Choroid plexus epithelial cell (primary cell): ENCODE results near the gene MSMB.
"Not testable (repeated sequence)": the region's sequence is repeated elsewhere in the genome, so short reads cannot be mapped to it uniquely, and the experiment has no call there.

Source experiments
- DNase-seq: peaks from one replicate; pipeline ENCODE4 v3.0.0-alpha.2; 2010; ENCODE audit warnings: low read depth
- H3K4me3 ChIP-seq: 2 replicates; pipeline ENCODE4 v1.5.1; 2011; ENCODE audit warnings: low read depth, mild to moderate bottlenecking, control low read depth, low read length, moderate library complexity
- TF ChIP-seq, protein P1 (sequence below): conservative IDR thresholded peaks from 2 replicates; pipeline ENCODE4 v1.5.1; 2011; ENCODE audit warnings: low read depth, mild to moderate bottlenecking, control low read depth, inconsistent platforms, low read length, moderate library complexity

The MSMB gene

DNA sequence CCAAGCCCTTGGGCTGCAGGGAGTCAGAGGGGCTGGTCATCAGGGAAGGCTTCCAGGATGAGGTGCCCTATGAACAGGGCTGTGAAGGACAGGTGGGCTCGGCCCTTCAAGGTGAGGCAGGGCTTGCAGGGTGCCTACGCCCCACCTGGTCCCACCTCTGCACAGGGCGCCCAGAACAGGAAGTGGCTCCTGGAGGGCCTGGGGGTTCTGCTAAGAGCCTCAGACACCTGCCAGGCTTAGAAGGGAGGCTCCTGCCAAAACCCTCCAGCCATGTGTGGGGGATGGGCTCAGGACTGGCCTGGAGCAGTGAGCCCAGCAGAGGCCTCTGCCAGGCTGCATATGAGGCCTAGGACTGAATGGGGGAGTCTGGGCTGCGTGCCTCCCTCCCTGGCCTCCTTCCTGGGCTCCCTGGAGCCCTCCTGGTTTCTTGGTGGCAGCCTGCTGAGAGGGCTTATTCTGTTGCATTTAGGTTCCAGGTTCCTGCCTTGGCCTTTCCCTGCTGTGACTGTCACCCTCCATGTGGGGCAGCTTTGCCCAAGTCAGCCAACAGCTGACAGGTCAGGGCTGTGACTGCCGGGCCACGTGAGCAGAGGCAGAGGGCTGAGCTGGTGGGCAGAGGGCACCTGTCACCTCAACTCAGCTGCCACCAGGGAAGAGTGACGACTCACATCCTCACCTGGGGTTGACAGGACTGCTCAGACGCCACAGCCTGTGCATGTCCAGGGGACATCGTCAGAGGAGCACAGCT lies 45.2 kb upstream of the MSMB start:
- no peak overlapping the region for H3K4me3 ChIP-seq
- TF ChIP-seq, protein P1, sequence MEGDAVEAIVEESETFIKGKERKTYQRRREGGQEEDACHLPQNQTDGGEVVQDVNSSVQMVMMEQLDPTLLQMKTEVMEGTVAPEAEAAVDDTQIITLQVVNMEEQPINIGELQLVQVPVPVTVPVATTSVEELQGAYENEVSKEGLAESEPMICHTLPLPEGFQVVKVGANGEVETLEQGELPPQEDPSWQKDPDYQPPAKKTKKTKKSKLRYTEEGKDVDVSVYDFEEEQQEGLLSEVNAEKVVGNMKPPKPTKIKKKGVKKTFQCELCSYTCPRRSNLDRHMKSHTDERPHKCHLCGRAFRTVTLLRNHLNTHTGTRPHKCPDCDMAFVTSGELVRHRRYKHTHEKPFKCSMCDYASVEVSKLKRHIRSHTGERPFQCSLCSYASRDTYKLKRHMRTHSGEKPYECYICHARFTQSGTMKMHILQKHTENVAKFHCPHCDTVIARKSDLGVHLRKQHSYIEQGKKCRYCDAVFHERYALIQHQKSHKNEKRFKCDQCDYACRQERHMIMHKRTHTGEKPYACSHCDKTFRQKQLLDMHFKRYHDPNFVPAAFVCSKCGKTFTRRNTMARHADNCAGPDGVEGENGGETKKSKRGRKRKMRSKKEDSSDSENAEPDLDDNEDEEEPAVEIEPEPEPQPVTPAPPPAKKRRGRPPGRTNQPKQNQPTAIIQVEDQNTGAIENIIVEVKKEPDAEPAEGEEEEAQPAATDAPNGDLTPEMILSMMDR = no peak
- no peak for DNase-seq

DNA sequence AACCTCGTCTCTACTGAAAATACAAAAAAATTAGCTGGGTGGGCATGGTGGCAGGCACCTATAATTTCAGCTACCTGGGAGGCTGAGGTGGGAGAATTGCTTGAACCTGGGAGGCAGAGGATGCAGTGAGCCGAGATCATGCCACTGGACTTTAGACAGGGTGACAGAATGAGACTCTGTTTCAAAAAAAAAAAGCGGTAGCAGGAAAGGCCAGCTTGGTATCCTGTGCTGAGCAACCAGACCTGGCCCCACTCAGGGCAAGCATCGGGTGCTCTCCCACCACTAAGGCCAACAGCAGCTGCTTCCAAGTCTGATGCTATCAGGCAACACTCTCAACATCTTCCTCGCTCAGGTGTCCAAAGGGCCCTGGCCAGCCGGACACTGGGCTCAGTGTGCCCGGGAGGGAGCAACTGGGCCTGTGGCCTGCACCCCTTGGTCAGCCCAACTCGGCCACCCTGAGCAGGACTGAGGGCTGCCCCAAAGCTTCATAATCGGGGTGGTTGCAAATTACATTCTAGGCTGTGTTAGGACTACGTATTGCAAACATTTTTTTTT lies 44.3 kb upstream of the MSMB start:
- TF ChIP-seq, protein P1 = no peak
- no peak for DNase-seq
- no peak overlapping the region for H3K4me3 ChIP-seq

- DNase-seq, H3K4me3 ChIP-seq: not testable (repeated sequence)
These were observed 41.3 kb upstream of the MSMB start for GRCh38 chr10:46087381-46087780.

DNA sequence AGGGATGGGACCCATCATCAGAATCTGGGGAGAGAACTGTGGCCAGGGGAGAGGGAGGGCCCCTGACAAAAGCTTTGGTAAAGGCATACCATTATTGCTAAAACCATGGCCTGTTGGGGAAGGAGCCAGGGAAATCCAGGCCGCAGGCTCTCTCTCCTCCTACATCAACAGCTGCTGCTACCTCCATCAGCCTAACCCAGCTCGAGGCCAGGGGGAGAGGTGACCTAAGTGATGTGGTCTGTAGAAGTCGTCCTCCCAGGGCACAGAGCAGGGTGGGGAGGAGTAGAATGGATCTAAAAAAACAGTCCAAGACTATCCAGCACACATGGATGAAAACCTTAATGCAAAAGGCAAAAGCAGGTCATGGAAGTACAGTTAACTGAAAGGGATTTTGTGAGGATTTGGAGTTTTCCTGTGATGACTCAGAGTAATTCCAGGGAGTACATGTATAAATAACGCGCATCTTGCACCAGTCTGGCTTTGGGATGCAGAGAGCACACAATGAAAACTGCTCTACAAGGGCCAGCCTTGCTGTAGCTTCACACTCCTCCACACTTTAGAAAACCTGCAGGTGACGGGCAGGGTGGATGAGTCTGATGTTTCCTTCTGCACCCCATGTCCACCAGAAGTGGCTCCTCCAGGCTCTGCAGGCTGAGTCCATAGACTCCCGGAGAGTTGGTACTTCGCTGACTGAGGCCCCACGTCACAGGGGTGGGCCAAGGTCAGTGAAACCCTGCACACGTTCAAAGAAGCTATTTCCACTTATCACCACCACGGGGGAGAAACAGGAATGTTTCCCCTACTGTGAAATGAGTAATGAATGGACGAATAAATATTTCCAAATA lies 38.5 kb upstream of the MSMB start:
- DNase-seq = peak; percentile 75
- no peak overlapping the region for H3K4me3 ChIP-seq
- TF ChIP-seq, protein P1 = no peak

- DNase-seq = peak; percentile 49
These were observed 34.8 kb upstream of the MSMB start for GRCh38 chr10:46080886-46081285.

DNA sequence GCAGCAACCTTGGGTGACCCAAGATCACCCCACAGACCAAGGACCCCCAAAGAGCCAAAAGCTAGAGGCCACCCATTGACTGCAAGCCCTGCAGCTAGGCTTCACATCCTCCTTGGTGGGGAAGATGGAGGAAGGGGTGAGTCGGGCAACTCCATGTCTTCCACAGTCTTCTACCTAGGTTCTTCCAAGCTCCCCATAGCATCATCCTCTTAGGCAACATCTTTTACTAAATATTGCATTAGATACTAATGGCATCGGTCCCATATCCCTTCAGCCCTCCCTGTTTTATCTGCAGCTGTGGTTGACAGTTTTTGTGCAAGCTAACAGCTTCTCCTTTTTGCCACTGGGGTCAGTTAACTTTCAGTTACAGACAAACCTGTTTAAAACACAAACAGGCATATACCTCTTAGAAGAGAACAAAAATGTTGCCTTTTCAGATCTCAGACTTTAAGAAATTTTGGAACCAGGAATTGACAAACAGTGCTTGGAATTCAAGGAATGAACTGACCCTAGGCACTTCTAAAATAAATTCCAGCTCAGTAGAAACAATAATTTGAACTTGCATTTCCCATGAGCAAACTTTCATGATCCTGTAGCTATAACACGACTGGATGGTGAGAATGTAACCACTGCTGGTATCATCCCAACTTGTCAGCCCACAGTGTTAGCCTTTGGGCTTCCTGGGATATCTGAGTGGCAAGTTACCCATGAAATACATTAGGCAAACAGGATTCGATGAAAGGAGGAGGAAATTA lies 33.9 kb upstream of the MSMB start:
- H3K4me3 ChIP-seq = no peak overlapping the region
- TF ChIP-seq, protein P1 = no peak
- DNase-seq = peak; percentile 61

More at GRCh38 chr10:46080886-46081285, 34.8 kb upstream of the MSMB start:
- H3K4me3 ChIP-seq = no peak overlapping the region
- TF ChIP-seq, protein P1 = no peak

GRCh38 chr10:46077731-46078413 lies 31.8 kb upstream of the MSMB start:
- TF ChIP-seq, protein P1 = no peak
- DNase-seq = no peak
- H3K4me3 ChIP-seq = no peak overlapping the region
